ENCODE data around the gene GGN. TPM values are rescaled to one million over a fixed set of nuclear protein-coding genes. Genes with fewer than 3 reads are reported as not detected.

GGN gene
- total and polyA plus RNA-seq, 9 of the 15 experiments (the other 6 are each of a cell fraction or from before 2014, with no cell fraction given): 0.15 to 0.33 TPM; not detected in 7

DNA sequence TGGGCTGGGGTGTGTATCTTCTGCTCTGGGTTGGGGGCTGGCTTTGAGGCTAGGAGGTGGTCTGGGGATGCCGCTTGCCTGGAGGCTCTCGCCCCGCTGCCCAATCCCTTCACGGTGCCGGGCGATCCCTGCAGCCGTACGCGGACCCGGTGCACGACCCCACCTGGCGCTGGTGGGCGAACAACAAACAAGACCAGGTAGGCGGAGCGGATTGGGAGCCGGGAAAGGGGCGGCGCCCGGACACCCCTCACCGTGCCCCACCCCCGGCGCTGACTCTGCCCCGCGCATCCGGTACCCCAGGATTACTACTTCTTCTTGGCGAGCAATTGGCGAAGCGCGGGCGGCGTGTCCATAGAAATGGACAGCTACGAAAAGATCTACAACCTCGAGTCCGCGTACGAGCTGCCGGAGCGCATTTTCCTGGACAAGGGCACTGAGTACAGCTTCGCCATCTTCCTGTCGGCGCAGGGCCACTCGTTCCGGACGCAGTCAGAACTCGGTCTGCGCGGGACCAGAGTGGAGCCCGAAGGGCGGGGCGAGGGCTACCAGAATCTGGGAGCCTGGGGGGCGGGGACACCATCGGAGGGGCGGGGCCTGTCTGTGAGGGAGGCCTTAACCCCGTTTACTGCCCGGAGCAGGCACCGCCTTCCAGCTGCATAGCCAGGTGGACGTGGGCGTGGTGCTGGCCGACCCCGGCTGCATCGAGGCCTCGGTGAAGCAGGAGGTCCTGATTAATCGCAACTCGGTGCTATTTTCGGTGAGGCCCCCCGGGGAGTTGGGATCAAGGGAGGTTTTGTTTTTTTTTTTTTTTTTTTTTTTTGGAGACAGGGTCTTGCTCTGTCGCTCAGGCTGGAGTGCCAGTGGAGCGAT is 25.5 kb downstream of the GGN start (continued):
- TF ChIP-seq, protein P1, sequence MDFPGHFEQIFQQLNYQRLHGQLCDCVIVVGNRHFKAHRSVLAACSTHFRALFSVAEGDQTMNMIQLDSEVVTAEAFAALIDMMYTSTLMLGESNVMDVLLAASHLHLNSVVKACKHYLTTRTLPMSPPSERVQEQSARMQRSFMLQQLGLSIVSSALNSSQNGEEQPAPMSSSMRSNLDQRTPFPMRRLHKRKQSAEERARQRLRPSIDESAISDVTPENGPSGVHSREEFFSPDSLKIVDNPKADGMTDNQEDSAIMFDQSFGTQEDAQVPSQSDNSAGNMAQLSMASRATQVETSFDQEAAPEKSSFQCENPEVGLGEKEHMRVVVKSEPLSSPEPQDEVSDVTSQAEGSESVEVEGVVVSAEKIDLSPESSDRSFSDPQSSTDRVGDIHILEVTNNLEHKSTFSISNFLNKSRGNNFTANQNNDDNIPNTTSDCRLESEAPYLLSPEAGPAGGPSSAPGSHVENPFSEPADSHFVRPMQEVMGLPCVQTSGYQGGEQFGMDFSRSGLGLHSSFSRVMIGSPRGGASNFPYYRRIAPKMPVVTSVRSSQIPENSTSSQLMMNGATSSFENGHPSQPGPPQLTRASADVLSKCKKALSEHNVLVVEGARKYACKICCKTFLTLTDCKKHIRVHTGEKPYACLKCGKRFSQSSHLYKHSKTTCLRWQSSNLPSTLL (IDR thresholded peaks at IDR 0.05): peak; percentile 63
- peak in 1 of 2 experiments; percentile 68; a peak in 1 of 4 replicates for TF ChIP-seq HDAC1 (IDR thresholded peaks at IDR 0.05)
- TF ChIP-seq, protein P2, sequence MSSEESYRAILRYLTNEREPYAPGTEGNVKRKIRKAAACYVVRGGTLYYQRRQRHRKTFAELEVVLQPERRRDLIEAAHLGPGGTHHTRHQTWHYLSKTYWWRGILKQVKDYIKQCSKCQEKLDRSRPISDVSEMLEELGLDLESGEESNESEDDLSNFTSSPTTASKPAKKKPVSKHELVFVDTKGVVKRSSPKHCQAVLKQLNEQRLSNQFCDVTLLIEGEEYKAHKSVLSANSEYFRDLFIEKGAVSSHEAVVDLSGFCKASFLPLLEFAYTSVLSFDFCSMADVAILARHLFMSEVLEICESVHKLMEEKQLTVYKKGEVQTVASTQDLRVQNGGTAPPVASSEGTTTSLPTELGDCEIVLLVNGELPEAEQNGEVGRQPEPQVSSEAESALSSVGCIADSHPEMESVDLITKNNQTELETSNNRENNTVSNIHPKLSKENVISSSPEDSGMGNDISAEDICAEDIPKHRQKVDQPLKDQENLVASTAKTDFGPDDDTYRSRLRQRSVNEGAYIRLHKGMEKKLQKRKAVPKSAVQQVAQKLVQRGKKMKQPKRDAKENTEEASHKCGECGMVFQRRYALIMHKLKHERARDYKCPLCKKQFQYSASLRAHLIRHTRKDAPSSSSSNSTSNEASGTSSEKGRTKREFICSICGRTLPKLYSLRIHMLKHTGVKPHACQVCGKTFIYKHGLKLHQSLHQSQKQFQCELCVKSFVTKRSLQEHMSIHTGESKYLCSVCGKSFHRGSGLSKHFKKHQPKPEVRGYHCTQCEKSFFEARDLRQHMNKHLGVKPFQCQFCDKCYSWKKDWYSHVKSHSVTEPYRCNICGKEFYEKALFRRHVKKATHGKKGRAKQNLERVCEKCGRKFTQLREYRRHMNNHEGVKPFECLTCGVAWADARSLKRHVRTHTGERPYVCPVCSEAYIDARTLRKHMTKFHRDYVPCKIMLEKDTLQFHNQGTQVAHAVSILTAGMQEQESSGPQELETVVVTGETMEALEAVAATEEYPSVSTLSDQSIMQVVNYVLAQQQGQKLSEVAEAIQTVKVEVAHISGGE (CRISPR knock-in tag; IDR thresholded peaks at IDR 0.05): 0 out of 6 replicates have a peak, but pooled peaks of 1 of the 3 experiments have one; percentile 30
- TF ChIP-seq MEF2A (IDR thresholded peaks at IDR 0.05; ENCODE audit: control insufficient read depth, low read depth, low read length): no peak
- peak; percentile 31 for TF ChIP-seq KDM5B (IDR thresholded peaks at IDR 0.05; ENCODE audit: insufficient replicate concordance, low read depth, low read length)
- no peak for TF ChIP-seq ZNF224 (CRISPR knock-in tag; IDR thresholded peaks at IDR 0.05)
- no peak for TF ChIP-seq CBX2 (IDR thresholded peaks at IDR 0.05; ENCODE audit: insufficient read depth, low read length, poor library complexity, severe bottlenecking)
- no peak for TF ChIP-seq KHSRP (IDR thresholded peaks at IDR 0.05)
- no peak for TF ChIP-seq IRF2 (CRISPR knock-in tag; IDR thresholded peaks at IDR 0.05)
- no peak for TF ChIP-seq PML (IDR thresholded peaks at IDR 0.05; ENCODE audit: low read length)
- no peak for TF ChIP-seq KLF16 (IDR thresholded peaks at IDR 0.05)
- no peak for TF ChIP-seq BDP1 (IDR thresholded peaks at IDR 0.05; ENCODE audit: insufficient read depth, insufficient read length)
- TF ChIP-seq JUN (IDR thresholded peaks at IDR 0.05; ENCODE audit: borderline replicate concordance, low read depth, low read length): no peak
- no peak for TF ChIP-seq JUN (CRISPR knock-in tag; IDR thresholded peaks at IDR 0.05; ENCODE audit: borderline replicate concordance)
- TF ChIP-seq CC2D1A (IDR thresholded peaks at IDR 0.05): peak; percentile 48; the same call in 1 of the 2 replicates
- no peak for TF ChIP-seq CREB1 (IDR thresholded peaks at IDR 0.05)
- no peak for TF ChIP-seq CREB1 (CRISPR knock-in tag; IDR thresholded peaks at IDR 0.05)
- no peak for TF ChIP-seq DMBX1 (CRISPR knock-in tag; IDR thresholded peaks at IDR 0.05; ENCODE audit: borderline replicate concordance)
- no peak for TF ChIP-seq NCOR1 (IDR thresholded peaks at IDR 0.05)
- TF ChIP-seq MEIS2 (IDR thresholded peaks at IDR 0.05; ENCODE audit: partially characterized antibody): peak; percentile 43
- TF ChIP-seq MTA2 (IDR thresholded peaks at IDR 0.05; ENCODE audit: low read depth): no peak
- TF ChIP-seq RBBP5 (IDR thresholded peaks at IDR 0.05; ENCODE audit: borderline replicate concordance, insufficient read depth, low read length, poor library complexity, severe bottlenecking): no peak
- no peak for TF ChIP-seq DDX20 (tag; IDR thresholded peaks at IDR 0.05; ENCODE audit: low read depth)
- TF ChIP-seq RBM39 (optimal IDR thresholded peaks at IDR 0.05; ENCODE audit: low read depth, low read length): no peak

Data from K562 (cell line).